T1000 (cell line): ENCODE measurements around the gene RCOR1.

Source experiments
- DNase-seq: peaks from one replicate; lab custom pipeline; 2025; ENCODE audit warnings: mixed read lengths; lab: John Stamatoyannopoulos, UW

The RCOR1 gene

DNA sequence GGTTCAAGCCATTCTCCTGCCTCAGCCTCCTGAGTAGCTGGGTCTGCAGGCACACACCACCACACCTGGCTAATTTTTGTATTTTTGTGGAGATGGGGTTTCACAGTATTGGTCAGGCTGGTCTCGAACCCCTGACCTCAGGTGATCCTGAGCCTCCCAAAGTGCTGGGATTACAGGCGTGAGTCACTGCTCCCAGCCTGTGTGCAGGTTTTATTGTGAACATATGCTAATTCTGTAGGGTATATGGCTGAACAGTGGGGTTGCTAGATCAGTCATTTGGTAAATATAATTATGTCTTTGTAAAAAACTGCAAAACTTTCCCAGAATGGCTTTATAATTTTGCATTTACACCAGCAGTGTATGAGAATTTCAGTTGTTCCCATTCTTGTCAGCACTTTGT lies 85.9 kb downstream of the RCOR1 start:
- DNase-seq = no peak

DNA sequence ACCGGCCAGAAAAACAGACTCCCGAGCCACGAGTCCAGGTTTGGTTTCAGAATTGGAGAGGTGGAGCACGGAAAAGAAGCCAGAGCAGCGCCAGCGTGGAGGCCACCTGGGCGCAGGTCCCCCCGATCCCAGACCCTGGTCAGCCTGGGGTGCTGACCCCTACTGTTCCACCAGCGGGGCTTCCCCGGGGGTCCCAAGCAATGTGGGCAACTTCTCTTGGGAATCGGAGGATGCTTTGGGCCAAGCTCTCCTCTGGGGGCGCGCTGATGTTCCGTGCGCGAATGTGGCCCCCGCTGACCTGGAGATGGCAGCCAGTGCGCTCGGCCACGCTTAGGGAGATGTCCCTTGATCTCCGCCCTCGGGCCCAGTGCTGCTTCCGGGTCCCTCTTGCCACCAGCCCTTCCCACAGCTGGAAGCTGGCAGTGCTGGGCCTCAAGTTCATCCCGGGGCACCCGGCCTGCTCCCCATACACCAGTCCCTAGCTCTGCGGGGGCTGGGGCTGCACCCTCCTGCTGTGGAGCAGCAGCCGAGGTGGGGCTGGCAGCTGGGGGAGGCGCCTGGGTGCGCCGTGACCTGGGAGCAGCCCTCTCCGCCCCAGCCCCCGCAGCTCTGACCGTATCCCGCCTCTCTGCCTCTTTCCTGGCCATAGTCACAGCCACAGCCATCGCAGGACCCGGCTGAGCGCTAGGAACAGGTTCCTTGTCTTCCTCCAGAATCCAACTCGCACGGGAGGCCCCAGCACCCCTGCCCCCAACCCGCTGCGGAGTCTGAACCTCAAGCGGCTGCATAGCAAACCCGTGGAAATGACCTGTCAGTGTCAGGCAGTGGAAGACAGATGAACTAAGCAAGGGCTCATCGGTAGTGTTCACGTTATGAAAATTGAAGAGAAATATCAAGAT lies 91.2 kb downstream of the RCOR1 start:
- no peak for DNase-seq

- DNase-seq = no peak
Measured at GRCh38 chr14:102684298-102684663, 91.8 kb downstream of the RCOR1 start.

- DNase-seq = no peak
Measured at GRCh38 chr14:102686196-102686801, 93.8 kb downstream of the RCOR1 start.

GRCh38 chr14:102688290-102688689 lies 95.8 kb downstream of the RCOR1 start:
- DNase-seq = no peak

DNA sequence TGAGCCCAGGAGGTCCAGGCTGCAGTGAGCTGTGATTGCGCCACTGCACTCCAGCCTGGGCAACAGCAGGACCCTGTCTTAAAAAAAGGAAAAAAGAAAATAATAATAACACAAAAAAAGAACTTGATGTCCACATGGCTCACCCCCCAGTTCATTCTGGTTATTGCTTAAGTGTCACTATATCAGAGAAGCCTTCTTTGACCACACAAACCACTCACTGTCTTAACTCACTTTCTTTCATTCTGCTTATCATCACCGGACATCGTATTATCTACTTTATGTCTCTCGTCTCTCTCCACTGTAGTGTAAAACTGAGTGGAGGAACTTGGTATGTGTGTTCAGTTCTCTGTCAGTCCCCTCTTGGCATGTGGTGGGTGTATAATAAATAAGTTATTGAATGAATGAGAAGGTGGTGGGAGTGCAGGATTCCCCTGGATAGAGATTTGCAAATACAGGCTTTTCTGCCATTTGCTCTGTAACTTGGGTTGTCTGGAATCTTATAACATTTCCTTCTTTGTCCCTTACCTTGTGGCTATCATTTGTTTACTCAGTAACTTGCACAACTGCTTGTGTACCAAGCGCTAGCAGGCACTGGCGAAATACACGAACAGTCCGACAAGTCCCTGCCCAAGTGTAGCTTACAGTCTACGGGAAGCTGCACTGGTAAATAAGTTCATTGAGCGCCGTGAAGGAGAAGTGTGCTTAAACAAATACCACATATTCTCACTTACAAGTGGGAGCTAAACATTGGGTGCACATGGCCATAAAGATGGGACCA lies 98.2 kb downstream of the RCOR1 start:
- no peak for DNase-seq

GRCh38 chr14:102691763-102692162 lies 99.3 kb downstream of the RCOR1 start:
- no peak for DNase-seq

DNA sequence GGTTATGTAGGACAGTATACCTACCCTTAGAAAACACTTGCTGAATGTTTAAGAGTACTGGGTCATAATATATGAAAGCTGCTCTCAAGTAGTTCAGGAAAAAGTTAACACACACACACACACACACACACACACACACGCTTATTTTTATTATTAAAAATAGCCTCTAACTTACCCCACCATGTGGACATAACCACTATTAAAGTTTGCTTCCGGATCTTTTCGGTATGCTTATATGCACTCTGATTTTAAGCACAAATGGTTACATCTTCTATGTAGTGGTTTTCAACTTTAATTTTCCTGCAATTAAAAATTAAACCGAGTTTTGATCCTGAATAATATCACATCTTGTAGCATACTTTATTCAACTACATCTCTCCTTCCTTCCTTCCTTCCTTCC lies 99.9 kb downstream of the RCOR1 start:
- DNase-seq = no peak

DNA sequence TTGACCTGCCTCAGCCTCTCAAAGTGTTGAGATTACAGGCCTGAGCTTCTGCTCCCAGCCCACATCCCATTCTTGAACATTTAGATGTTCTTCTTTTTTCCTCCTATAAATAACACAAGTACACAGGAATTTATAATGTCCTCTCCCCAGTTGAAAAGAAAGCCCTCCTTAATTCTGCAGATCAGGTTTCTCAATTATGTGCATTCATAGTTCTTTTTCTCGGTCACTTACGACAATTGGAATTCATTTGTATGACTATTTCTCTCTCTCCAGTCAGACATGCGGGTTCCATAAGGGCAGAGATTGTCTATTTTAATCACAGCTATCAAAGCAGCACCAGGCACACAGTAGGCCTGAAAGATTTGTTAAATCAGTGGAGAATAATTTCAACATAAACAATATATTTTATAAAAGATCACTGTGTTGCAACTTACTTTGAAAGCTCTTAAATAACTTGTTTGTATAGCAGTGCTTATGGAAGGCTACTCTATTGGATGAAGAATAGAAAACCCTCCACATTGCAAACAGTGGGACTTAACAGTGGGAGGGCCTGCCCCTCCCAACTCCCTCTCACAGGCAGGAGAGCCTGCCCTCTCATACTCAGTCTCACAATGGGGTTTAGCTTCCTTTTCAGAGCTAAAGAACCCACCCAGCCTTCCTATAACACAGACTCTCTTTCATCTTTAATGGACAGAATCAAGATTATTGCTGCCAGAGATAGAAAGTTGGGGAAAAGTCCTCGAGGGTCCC lies 100.7 kb downstream of the RCOR1 start:
- no peak for DNase-seq

GRCh38 chr14:102694530-102695166 lies 102.2 kb downstream of the RCOR1 start:
- DNase-seq = peak; percentile 1

- no peak for DNase-seq
Measured at GRCh38 chr14:102695167-102695555, 102.7 kb downstream of the RCOR1 start.

GRCh38 chr14:102696332-102696731 lies 103.9 kb downstream of the RCOR1 start:
- DNase-seq = no peak

GRCh38 chr14:102696856-102697495 lies 104.5 kb downstream of the RCOR1 start:
- DNase-seq = no peak

DNA sequence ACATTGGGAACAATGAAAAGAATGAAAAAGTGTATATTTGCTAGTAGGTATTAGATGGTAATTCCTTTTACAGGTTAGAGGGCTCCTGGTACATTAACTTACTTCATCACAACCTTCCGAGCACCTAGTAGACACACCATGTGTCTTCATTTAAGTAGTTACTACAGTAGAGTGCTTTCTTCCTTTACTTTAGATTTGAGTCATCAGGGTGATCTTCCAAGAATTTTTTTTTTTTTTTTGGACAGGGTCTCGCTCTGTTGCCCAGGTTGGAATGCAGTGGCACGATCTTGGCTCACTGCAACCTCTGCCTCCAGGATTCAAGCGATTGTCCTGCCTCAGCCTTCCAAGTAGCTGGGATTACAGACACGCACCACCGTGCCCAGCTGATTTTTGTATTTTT lies 105.1 kb downstream of the RCOR1 start:
- DNase-seq = no peak

DNA sequence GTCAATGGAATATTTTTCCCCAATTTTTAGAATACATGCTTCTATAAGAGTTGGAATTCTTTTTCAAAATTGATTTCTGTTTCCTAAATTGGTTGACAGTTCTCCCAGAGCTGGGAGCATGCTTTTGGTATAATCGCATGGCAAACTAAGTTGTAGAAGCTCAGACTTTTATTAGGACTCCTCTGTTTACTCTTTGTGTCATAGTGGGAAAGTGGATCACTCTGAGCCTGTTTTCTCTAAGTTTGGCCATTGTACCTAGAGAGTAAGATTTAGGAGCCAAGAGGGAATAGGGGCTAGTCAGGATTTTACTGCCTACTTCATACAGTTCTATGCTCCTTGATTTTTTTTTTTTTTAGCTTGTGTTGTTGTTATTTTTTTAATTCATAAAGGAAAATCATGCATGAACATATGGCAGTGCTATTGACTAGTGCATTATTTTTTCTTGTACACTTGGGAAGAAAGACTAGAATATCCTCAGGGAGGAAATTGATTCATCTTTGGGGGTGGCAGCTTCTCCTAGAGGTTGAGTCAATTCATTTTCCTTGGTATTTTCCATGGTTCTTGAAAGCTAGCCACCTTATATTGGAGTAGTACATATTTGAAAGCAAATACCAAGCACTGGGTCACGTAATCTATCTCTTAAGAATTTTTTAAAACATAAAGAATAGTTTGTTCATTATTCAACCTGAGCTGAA lies 107.1 kb downstream of the RCOR1 start:
- DNase-seq = no peak

DNA sequence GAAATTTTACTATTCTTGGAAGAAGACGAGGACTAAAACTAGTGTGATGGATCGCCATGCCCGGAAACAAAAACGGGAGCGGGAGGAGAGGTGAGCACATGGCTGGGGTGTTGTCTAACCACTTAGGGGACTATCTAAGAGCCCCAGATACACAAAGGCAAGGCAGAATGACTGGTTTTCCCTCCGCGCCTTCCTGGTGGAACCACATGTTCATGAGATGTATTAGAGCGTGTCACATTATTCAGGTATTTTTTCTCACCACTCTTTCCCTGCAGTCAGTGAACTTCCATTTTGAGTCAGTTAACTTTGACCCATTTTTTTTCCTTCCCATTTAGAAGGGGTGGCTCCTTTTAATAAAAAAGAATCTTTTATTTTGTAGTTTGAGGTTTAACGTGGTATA lies 116.0 kb downstream of the RCOR1 start:
- DNase-seq = no peak

- DNase-seq = no peak
Measured at GRCh38 chr14:102711207-102711606, 118.8 kb downstream of the RCOR1 start.

DNA sequence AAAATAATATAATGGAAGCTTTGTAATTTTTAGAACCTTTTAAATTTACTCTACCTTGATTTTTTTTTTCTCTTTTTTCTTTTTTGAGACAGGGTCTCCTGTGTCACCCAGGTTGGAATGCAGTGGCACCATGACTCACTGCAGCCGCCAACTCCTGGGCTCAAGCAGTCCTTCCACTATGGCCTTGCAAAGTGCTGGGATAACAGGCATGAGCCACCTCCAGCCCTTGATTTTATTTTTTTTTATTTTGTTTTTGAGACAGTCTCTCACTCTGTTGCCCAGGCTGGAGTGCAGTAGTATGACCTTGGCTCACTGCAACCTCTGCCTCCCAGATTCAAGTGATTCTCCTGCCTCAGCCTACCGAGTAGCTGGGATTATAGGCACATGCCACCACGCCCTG lies 119.5 kb downstream of the RCOR1 start:
- DNase-seq = no peak

- DNase-seq = no peak
Measured at GRCh38 chr14:102717276-102717675, 124.8 kb downstream of the RCOR1 start.

DNA sequence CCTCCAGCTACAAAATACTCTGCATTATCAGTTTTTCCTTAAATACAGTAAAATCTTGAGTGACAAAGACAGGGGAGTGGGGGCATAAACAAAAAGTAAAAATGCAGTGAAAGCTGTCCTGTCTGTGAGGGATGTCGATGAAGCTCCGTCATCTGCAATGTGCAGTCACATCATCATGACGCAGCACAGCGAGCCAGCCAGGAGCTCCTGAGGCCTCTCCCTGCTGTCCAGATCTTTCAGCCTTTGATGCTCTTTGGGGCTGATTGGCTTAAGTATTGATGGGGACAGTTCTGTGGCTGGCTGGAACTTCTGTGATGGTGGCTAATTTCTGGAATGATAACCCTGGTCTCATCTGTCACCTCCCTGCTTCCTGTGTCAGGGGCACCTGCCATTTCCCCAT lies 130.2 kb downstream of the RCOR1 start:
- no peak for DNase-seq

DNA sequence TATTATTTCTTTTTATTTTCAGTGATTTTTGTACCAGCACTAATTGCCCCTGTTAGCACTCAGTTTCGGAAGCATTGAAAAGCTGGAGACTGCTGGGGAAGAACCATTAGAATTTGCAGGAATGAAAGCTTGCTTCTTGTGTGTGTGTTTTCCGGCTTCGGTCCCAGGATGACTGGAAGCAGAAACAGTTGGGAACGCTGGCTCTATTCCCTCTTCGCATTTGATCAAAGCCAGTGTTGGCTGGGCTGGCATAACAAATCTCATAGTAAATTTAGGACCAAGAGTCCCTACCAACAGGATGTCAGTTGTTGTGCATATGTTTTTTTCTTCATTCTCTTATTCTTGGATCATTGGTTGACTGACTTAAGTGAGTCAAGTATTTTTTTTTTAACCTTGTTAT lies 131.2 kb downstream of the RCOR1 start:
- DNase-seq = no peak
